ENCODE measurements around the gene DND1. TPM values are rescaled to one million over a fixed set of nuclear protein-coding genes. Genes with fewer than 3 reads are reported as not detected.
"Not testable (repeated sequence)": the region's sequence is repeated elsewhere in the genome, so short reads cannot be mapped to it uniquely, and the experiment has no call there.

DND1 gene
- 1 to 10 TPM in 1 of 3 donors, under 1 TPM in 2; 0.68 to 1.4 (median 0.79) TPM for polyA plus RNA-seq

- no peak within 1 kb of the TSS for H3K27ac ChIP-seq (ENCODE audit: low read depth, low read length)
- WGBS, 3 donors = 85 to 92% (median 89%) methylated on average over 33 to 45 of the region's 45 CpGs
Measured at GRCh38 chr5:140673187-140673976, at the start of gene DND1. DND1 (minus strand) TSS chr5:140673576; CDS start chr5:140673542, 34 bp downstream.

GRCh38 chr5:140721395-140721794, 48.0 kb upstream of the DND1 start:
- 69 to 84% (median 81%) methylated on average over 5 of the region's 5 CpGs for WGBS, 3 donors
- not testable (repeated sequence) for H3K27ac ChIP-seq (ENCODE audit: low read depth, low read length)

GRCh38 chr5:140720738-140721137, 47.4 kb upstream of the DND1 start:
- 47 to 55% (median 54%) methylated on average over 6 of the region's 6 CpGs for WGBS, 3 donors

GRCh38 chr5:140718266-140718592, 44.9 kb upstream of the DND1 start:
- WGBS, 3 donors = 60 to 87% (median 85%) methylated on average over 7 of the region's 7 CpGs
- no peak overlapping the region for H3K27ac ChIP-seq (ENCODE audit: low read depth, low read length)

More at GRCh38 chr5:140720738-140721137, 47.4 kb upstream of the DND1 start:
- H3K27ac ChIP-seq (ENCODE audit: low read depth, low read length) = not testable (repeated sequence)

GRCh38 chr5:140716238-140716637, 42.9 kb upstream of the DND1 start:
- 89 to 99% (median 96%) methylated on average over 2 of the region's 2 CpGs for WGBS, 3 donors
- H3K27ac ChIP-seq (ENCODE audit: low read depth, low read length) = not testable (repeated sequence)

- no peak overlapping the region for H3K27ac ChIP-seq (ENCODE audit: low read depth, low read length)
- WGBS, 3 donors = 82 to 91% (median 89%) methylated on average over 1 of the region's 1 CpG
Measured at GRCh38 chr5:140713562-140714094, 40.3 kb upstream of the DND1 start.

- H3K27ac ChIP-seq (ENCODE audit: low read depth, low read length) = no peak overlapping the region
- WGBS, 3 donors = 80 to 88% (median 87%) methylated on average over 1 of the region's 1 CpG
Measured at GRCh38 chr5:140711794-140712193, 38.4 kb upstream of the DND1 start.

- WGBS, 3 donors = 0 to 1% (median 0%) methylated on average over 27 of the region's 27 CpGs
- peak overlapping the region; percentile 38 for H3K27ac ChIP-seq (ENCODE audit: low read depth, low read length)
Measured at GRCh38 chr5:140710899-140711552, 37.6 kb upstream of the DND1 start.

- WGBS, 3 donors = 94 to 97% (median 96%) methylated on average over 9 of the region's 9 CpGs
- H3K27ac ChIP-seq (ENCODE audit: low read depth, low read length) = not testable (repeated sequence)
Measured at GRCh38 chr5:140708787-140709186, 35.4 kb upstream of the DND1 start.

GRCh38 chr5:140707812-140708211, 34.4 kb upstream of the DND1 start:
- 87 to 93% (median 92%) methylated on average over 4 of the region's 4 CpGs for WGBS, 3 donors
- H3K27ac ChIP-seq (ENCODE audit: low read depth, low read length) = no peak overlapping the region

- 2 to 3% (median 2%) methylated on average over 44 of the region's 44 CpGs for WGBS, 3 donors
- no peak within 1 kb of the TSS for H3K27ac ChIP-seq (ENCODE audit: low read depth, low read length)
Measured at GRCh38 chr5:140700177-140701144, 27.1 kb upstream of the DND1 start, which contains the start of gene ZMAT2. ZMAT2 (plus strand) TSS chr5:140700447; CDS start chr5:140700461, 14 bp downstream.

GRCh38 chr5:140696891-140697492, 23.6 kb upstream of the DND1 start:
- H3K27ac ChIP-seq (ENCODE audit: low read depth, low read length) = no peak overlapping the region
- 86 to 94% (median 87%) methylated on average over 4 of the region's 4 CpGs for WGBS, 3 donors

GRCh38 chr5:140694276-140694675, 20.9 kb upstream of the DND1 start:
- H3K27ac ChIP-seq (ENCODE audit: low read depth, low read length) = no peak overlapping the region
- WGBS, 3 donors = 55 to 65% (median 64%) methylated on average over 5 of the region's 5 CpGs

GRCh38 chr5:140690941-140691924, 17.9 kb upstream of the DND1 start, which contains the start of the genes HARS1 and HARS2:
HARS1 (minus strand) TSS chr5:140691370; CDS start chr5:140691304, 66 bp downstream.
HARS2 (plus strand) TSS chr5:140691455; CDS start chr5:140691649, 194 bp downstream.
- no peak within 1 kb of the TSS for H3K27ac ChIP-seq (ENCODE audit: low read depth, low read length)
- 0 to 1% (median 1%) methylated on average over 61 of the region's 61 CpGs for WGBS, 3 donors

- 44 to 59% (median 57%) methylated on average over 8 of the region's 8 CpGs for whole genome bisulfite sequencing, 3 donors
- H3K27ac ChIP-seq (ENCODE audit: low read depth, low read length) = no peak overlapping the region
Measured at GRCh38 chr5:140690376-140690932, 17.1 kb upstream of the DND1 start.

- no peak overlapping the region for H3K27ac ChIP-seq (ENCODE audit: low read depth, low read length)
- WGBS, 3 donors = 96 to 98% (median 97%) methylated on average over 7 of the region's 7 CpGs
Measured at GRCh38 chr5:140678993-140679392, 5.6 kb upstream of the DND1 start.
